Uterus (tissue), 4 donors: ENCODE data around the gene SNX22. TPM values are rescaled to one million over a fixed set of nuclear protein-coding genes. Genes with fewer than 3 reads are reported as not detected.

Experiments used
- DNase-seq, 2 donors: peaks; one replicate each; pipeline ENCODE4 v3.0.0-alpha.2; 2019 to 2020
- H3K27ac ChIP-seq, 2 donors: fragments of 200-600 bp; sonication (generic); 1 replicate in 1 of 2; 2 replicates in 1 of 2; pipeline ENCODE4 v1.5.1; 2016 to 2018
- H3K27me3 ChIP-seq, 2 donors: fragments of 200-600 bp; sonication (generic); one replicate each; pipeline ENCODE4 v1.5.1; 2018 to 2019; ENCODE audit warnings: control low read depth in 1 of 2
- H3K36me3 ChIP-seq, 2 donors: fragments of 200-600 bp; sonication (generic); one replicate each; pipeline ENCODE4 v1.5.1; 2019; ENCODE audit warnings: control low read depth in 1 of 2
- H3K4me1 ChIP-seq, 2 donors: fragments of 200-600 bp; sonication (generic); one replicate each; pipeline ENCODE4 v1.5.1; 2018 to 2019; ENCODE audit warnings: control low read depth in 1 of 2
- H3K4me3 ChIP-seq, 2 donors: fragments of 200-600 bp; sonication (generic); 1 replicate in 1 of 2; 2 replicates in 1 of 2; pipeline ENCODE4 v1.5.1; 2018 to 2019; ENCODE audit warnings: mild to moderate bottlenecking in 1 of 2
- H3K9me3 ChIP-seq, 2 donors: fragments of 200-600 bp; sonication (generic); one replicate each; pipeline ENCODE4 v1.5.1; 2019; ENCODE audit warnings: control low read depth in 1 of 2
- CTCF ChIP-seq, 4 experiments: fragments of 200-600 bp in 2 of 4; fragments of 450-650 bp in 2 of 4; sonication (generic) in 2 of 4; IDR thresholded peaks; one replicate each; pipeline ENCODE4 v1.5.1; 2016 to 2019; ENCODE audit warnings: antibody characterized with exemption in 4 of 4, mild to moderate bottlenecking in 2 of 4, moderate library complexity in 1 of 4
- POLR2A ChIP-seq, 2 donors: fragments of 450-650 bp; IDR thresholded peaks; one replicate each; pipeline ENCODE4 v1.6.1; 2016; ENCODE audit warnings: antibody characterized with exemption in 2 of 2, mild to moderate bottlenecking in 1 of 2, moderate library complexity in 1 of 2
- intact Hi-C: fragments of 100-400 bp; cut with DNase I; formaldehyde crosslinking; loops from one replicate; pipeline ENCODE4 v1.15.1; 2023; ENCODE audit warnings: low total_unique reads
- total RNA-seq, 4 donors: library from RNA; depleted of rRNA in 3 of 4; stranded (reverse); fragments of >200 nt in 3 of 4; gene quantifications; one replicate each; pipeline versions ENCODE4 v1.1.0 to v1.2.4, GENCODE V29; 2014 to 2023
- donor health status: DM: yes; HTN: yes; CAD: no.

The SNX22 gene
- total RNA-seq, 4 donors from 2014 or later = 0.55 to 1.7 TPM; not detected in 2

DNA sequence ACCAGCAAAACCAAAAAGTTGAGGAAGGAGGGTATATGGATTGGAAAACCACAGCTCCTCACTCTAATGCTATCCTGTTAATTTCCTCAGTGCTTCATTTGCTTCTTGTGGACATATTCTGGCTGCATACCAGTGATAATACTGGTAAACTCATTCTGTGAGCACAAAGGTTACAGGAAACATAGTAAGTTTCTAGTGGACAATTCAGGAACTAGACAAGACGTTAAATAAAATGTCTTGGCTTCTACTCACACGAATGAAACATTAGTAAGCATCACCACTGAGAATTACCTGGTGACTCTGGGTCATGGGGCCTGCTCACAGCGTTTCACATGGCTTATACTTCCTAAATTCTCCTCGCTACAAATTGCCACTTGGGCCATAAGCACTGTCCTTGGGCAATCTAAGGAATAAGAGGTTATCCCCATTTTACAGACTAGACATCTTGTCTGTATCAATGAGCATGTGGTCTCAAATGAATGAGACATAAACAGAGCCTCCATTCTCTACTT, 31.4 kb downstream of the SNX22 start:
- no peak for TF ChIP-seq CTCF (IDR thresholded peaks at IDR 0.05)
- TF ChIP-seq POLR2A (IDR thresholded peaks at IDR 0.05) = no peak
- no peak overlapping the region for H3K27ac ChIP-seq
- H3K36me3 ChIP-seq = no peaks in the 10 kb centered on the region
- intact Hi-C loops = no loop called here
- H3K4me3 ChIP-seq = no peak overlapping the region
- DNase-seq = no peak
- H3K9me3 ChIP-seq = no peaks in the 10 kb centered on the region
- H3K27me3 ChIP-seq = no peaks in the 10 kb centered on the region
- no peaks in the 10 kb centered on the region for H3K4me1 ChIP-seq

DNA sequence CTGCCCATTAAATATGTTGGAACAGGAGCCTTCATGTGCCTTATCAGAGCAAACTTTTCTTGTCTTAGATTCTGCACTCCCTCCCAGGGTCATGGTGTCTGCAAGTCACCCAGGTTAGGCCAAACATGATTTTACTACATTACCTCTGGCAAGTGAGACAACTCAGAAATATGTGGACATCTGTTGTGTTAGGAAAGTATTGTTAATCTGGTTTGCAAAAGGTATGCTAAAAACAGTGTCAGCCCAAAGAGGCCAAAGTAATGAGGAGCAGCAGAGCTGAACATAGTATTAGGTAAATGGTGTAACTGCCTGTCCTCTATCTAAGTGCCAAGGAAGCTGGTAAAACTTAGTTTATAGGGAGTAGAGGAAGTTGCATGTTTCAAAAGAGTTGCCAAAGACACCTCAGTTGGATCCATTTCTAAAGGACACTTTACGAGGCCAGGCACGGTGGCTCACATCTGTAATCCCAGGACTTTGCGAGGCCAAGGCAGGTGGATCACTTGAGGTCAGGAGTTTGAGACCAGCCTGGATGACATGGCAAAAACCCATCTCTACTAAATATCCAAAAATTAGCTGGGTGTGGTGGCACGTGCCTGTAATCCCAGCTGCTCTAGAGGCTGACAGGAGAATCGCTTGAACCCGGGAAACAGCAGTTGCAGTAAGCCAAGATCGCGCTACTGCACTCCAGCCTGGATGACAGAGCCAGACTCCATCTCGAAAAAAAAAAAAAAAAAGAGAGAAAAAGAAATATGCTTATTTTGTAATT, 33.8 kb downstream of the SNX22 start:
- intact Hi-C loops = no loop called here
- H3K27ac ChIP-seq = no peak overlapping the region
- H3K9me3 ChIP-seq = no peaks in the 10 kb centered on the region
- H3K4me1 ChIP-seq = no peaks in the 10 kb centered on the region
- H3K4me3 ChIP-seq = no peak overlapping the region
- H3K36me3 ChIP-seq = no peaks in the 10 kb centered on the region
- no peak for DNase-seq
- no peaks in the 10 kb centered on the region for H3K27me3 ChIP-seq
- TF ChIP-seq CTCF (IDR thresholded peaks at IDR 0.05) = no peak
- TF ChIP-seq POLR2A (IDR thresholded peaks at IDR 0.05) = no peak

- H3K27ac ChIP-seq = no peak overlapping the region
- no peaks in the 10 kb centered on the region for H3K27me3 ChIP-seq
- no peak for TF ChIP-seq CTCF (IDR thresholded peaks at IDR 0.05)
- no peak for TF ChIP-seq POLR2A (IDR thresholded peaks at IDR 0.05)
- intact Hi-C loops = no loop called here
- no peak overlapping the region for H3K4me3 ChIP-seq
- no peak for DNase-seq
- H3K9me3 ChIP-seq = no peaks in the 10 kb centered on the region
- no peaks in the 10 kb centered on the region for H3K4me1 ChIP-seq
- H3K36me3 ChIP-seq = no peaks in the 10 kb centered on the region
Measured at GRCh38 chr15:64187396-64188191, 36.1 kb downstream of the SNX22 start.

- no peaks in the 10 kb centered on the region for H3K4me1 ChIP-seq
Measured at GRCh38 chr15:64191971-64192830, 40.7 kb downstream of the SNX22 start.

More at GRCh38 chr15:64191971-64192830, 40.7 kb downstream of the SNX22 start:
- no peak for DNase-seq
- no peak overlapping the region for H3K27ac ChIP-seq
- no peaks in the 10 kb centered on the region for H3K36me3 ChIP-seq
- intact Hi-C loops = no loop called here
- TF ChIP-seq CTCF (IDR thresholded peaks at IDR 0.05) (no peak), POLR2A (IDR thresholded peaks at IDR 0.05) (no peak)
- H3K27me3 ChIP-seq = no peaks in the 10 kb centered on the region
- no peaks in the 10 kb centered on the region for H3K9me3 ChIP-seq
- no peak overlapping the region for H3K4me3 ChIP-seq
